Activated B cell treated with CpG ODN at 0.5 μM for 24 hours (primary cell): ENCODE results near the gene RHEBL1. TPM values are rescaled to one million over a fixed set of nuclear protein-coding genes. Genes with fewer than 3 reads are reported as not detected.

Experiments used
- ATAC-seq: fragments of 200-7000 bp; cut with Tn5 transposase; one replicate; pipeline ENCODE4 v1.10.0; 2021; ENCODE audit warnings: low read depth, mild to moderate bottlenecking, moderate library complexity
- CTCF ChIA-PET: fragments of 350-600 bp; sonication (Branson Sonifier 250); formaldehyde crosslinking; loops from one replicate; lab custom pipeline; 2021; ENCODE audit warnings: antibody characterized with exemption; lab: Charles Lee
- POLR2A ChIA-PET: fragments of 350-600 bp; sonication (Branson Sonifier 250); formaldehyde crosslinking; loops from one replicate; lab custom pipeline; 2021; ENCODE audit warnings: antibody characterized with exemption; lab: Charles Lee
- DNase-seq: peaks from one replicate; pipeline ENCODE4 v3.0.0; 2022
- H3K27ac Mint-ChIP-seq: one replicate; pipeline ENCODE4 v1.8.0; 2020; ENCODE audit warnings: mixed read lengths
- H3K27me3 Mint-ChIP-seq: one replicate; pipeline ENCODE4 v1.8.0; 2021; ENCODE audit warnings: mixed read lengths
- H3K36me3 Mint-ChIP-seq: one replicate; pipeline ENCODE4 v1.8.0; 2021; ENCODE audit warnings: low read depth, mixed read lengths
- H3K4me1 Mint-ChIP-seq: one replicate; pipeline ENCODE4 v1.8.0; 2021; ENCODE audit warnings: mixed read lengths
- H3K4me3 Mint-ChIP-seq: one replicate; pipeline ENCODE4 v1.8.0; 2020; ENCODE audit warnings: mild to moderate bottlenecking, mixed read lengths
- H3K9me3 Mint-ChIP-seq: one replicate; pipeline ENCODE4 v1.8.0; 2020; ENCODE audit warnings: mixed read lengths
- CTCF ChIP-seq: fragments of 200-600 bp; IDR thresholded peaks from one replicate; pipeline ENCODE4 v1.8.0; 2022; ENCODE audit warnings: antibody characterized with exemption, mild to moderate bottlenecking
- intact Hi-C: fragments of 100-400 bp; cut with micrococcal nuclease; formaldehyde crosslinking; loops from one replicate; pipeline ENCODE4 v1.15.1; 2024
- total RNA-seq: library from RNA; stranded (reverse); gene quantifications from 2 replicates; pipeline ENCODE4 v1.2.3, GENCODE V29; 2022

Gene RHEBL1
- total RNA-seq, 1 donor from 2014 or later, result 3.2 TPM

GRCh38 chr12:49039421-49040363, 30.1 kb downstream of the RHEBL1 start:
- Mint-ChIP-seq H3K9me3 (no peaks in the 10 kb centered on the region), H3K4me3 (no peak overlapping the region), H3K27ac (no peak overlapping the region), H3K36me3 (peaks cover 93% of the 10 kb centered on the region), H3K27me3 (no peaks in the 10 kb centered on the region), H3K4me1 (no peaks in the 10 kb centered on the region)
- no peak for TF ChIP-seq CTCF
- POLR2A ChIA-PET, result interaction anchor here (1.2 kb wide), 1 partner anchor 20 kb away, joined by 3 read pairs; no protein-coding TSS in a partner anchor
- DNase-seq, result no peak
- CTCF ChIA-PET, result interaction anchor here (0.8 kb wide), 1 partner anchor 43 kb away, joined by 3 read pairs; no protein-coding TSS in a partner anchor
- intact Hi-C loops, result no loop called here
- ATAC-seq, result no peak

- Mint-ChIP-seq H3K4me3 (no peak overlapping the region), H3K27ac (no peak overlapping the region)
- DNase-seq, result no peak
Measured at GRCh38 chr12:49038291-49038955, 31.4 kb downstream of the RHEBL1 start.

GRCh38 chr12:49037947-49038237, 31.9 kb downstream of the RHEBL1 start:
- CTCF ChIA-PET, result no interaction called here
- ATAC-seq (no peak), DNase-seq (no peak)
- TF ChIP-seq CTCF, result no peak
- POLR2A ChIA-PET, result interaction anchor here (0.5 kb wide), 1 partner anchor 35 kb away, joined by 3 read pairs; no protein-coding TSS in a partner anchor
- Mint-ChIP-seq H3K9me3 (no peaks in the 10 kb centered on the region), H3K36me3 (peaks cover 90% of the 10 kb centered on the region), H3K4me3 (no peak overlapping the region), H3K27ac (no peak overlapping the region), H3K4me1 (no peaks in the 10 kb centered on the region), H3K27me3 (no peaks in the 10 kb centered on the region)
- intact Hi-C loops, result no loop called here

More at GRCh38 chr12:49038291-49038955, 31.4 kb downstream of the RHEBL1 start:
- TF ChIP-seq CTCF, result no peak
- POLR2A ChIA-PET, result interaction anchor here (0.5 kb wide), 1 partner anchor 35 kb away, joined by 3 read pairs; no protein-coding TSS in a partner anchor
- CTCF ChIA-PET, result interaction anchor here (0.8 kb wide), 1 partner anchor 41 kb away, joined by 3 read pairs; no protein-coding TSS in a partner anchor
- no peak for ATAC-seq
- Mint-ChIP-seq H3K36me3 (peaks cover 92% of the 10 kb centered on the region), H3K4me1 (no peaks in the 10 kb centered on the region), H3K9me3 (no peaks in the 10 kb centered on the region), H3K27me3 (no peaks in the 10 kb centered on the region)
- intact Hi-C loops, result no loop called here

- DNase-seq (no peak), ATAC-seq (no peak)
- ChIA-PET POLR2A (interaction anchor here (0.5 to 1.1 kb wide), 3 partner anchors 17 to 198 kb away, joined by 3 to 4 read pairs (median 3); no protein-coding TSS in a partner anchor), CTCF (no interaction called here)
- Mint-ChIP-seq H3K27ac (no peak overlapping the region), H3K27me3 (no peaks in the 10 kb centered on the region), H3K9me3 (no peaks in the 10 kb centered on the region), H3K4me1 (no peaks in the 10 kb centered on the region), H3K4me3 (no peak overlapping the region), H3K36me3 (peaks cover 90% of the 10 kb centered on the region)
- intact Hi-C loops, result no loop called here
- no peak for TF ChIP-seq CTCF
Measured at GRCh38 chr12:49037111-49037946, 32.5 kb downstream of the RHEBL1 start.
